Uterus (tissue), 4 donors: ENCODE data around the gene CLEC11A. TPM values are rescaled to one million over a fixed set of nuclear protein-coding genes. Genes with fewer than 3 reads are reported as not detected.

Source experiments
- DNase-seq, 2 donors: peaks; one replicate each; pipeline ENCODE4 v3.0.0-alpha.2; 2019 to 2020
- H3K27ac ChIP-seq, 2 donors: fragments of 200-600 bp; sonication (generic); 1 replicate in 1 of 2; 2 replicates in 1 of 2; pipeline ENCODE4 v1.5.1; 2016 to 2018
- H3K27me3 ChIP-seq, 2 donors: fragments of 200-600 bp; sonication (generic); one replicate each; pipeline ENCODE4 v1.5.1; 2018 to 2019; ENCODE audit warnings: control low read depth in 1 of 2
- H3K36me3 ChIP-seq, 2 donors: fragments of 200-600 bp; sonication (generic); one replicate each; pipeline ENCODE4 v1.5.1; 2019; ENCODE audit warnings: control low read depth in 1 of 2
- H3K4me1 ChIP-seq, 2 donors: fragments of 200-600 bp; sonication (generic); one replicate each; pipeline ENCODE4 v1.5.1; 2018 to 2019; ENCODE audit warnings: control low read depth in 1 of 2
- H3K4me3 ChIP-seq, 2 donors: fragments of 200-600 bp; sonication (generic); 1 replicate in 1 of 2; 2 replicates in 1 of 2; pipeline ENCODE4 v1.5.1; 2018 to 2019; ENCODE audit warnings: mild to moderate bottlenecking in 1 of 2
- H3K9me3 ChIP-seq, 2 donors: fragments of 200-600 bp; sonication (generic); one replicate each; pipeline ENCODE4 v1.5.1; 2019; ENCODE audit warnings: control low read depth in 1 of 2
- CTCF ChIP-seq, 4 experiments: fragments of 200-600 bp in 2 of 4; fragments of 450-650 bp in 2 of 4; sonication (generic) in 2 of 4; IDR thresholded peaks; one replicate each; pipeline ENCODE4 v1.5.1; 2016 to 2019; ENCODE audit warnings: antibody characterized with exemption in 4 of 4, mild to moderate bottlenecking in 2 of 4, moderate library complexity in 1 of 4
- POLR2A ChIP-seq, 2 donors: fragments of 450-650 bp; IDR thresholded peaks; one replicate each; pipeline ENCODE4 v1.6.1; 2016; ENCODE audit warnings: antibody characterized with exemption in 2 of 2, mild to moderate bottlenecking in 1 of 2, moderate library complexity in 1 of 2
- intact Hi-C: fragments of 100-400 bp; cut with DNase I; formaldehyde crosslinking; loops from one replicate; pipeline ENCODE4 v1.15.1; 2023; ENCODE audit warnings: low total_unique reads
- total RNA-seq, 4 donors: library from RNA; depleted of rRNA in 3 of 4; stranded (reverse); fragments of >200 nt in 3 of 4; gene quantifications; one replicate each; pipeline versions ENCODE4 v1.1.0 to v1.2.4, GENCODE V29; 2014 to 2023
- donor health status: DM: yes; HTN: yes; CAD: no.

CLEC11A gene
- total RNA-seq, 4 donors from 2014 or later: 1.5 to 105 (median 10.9) TPM

GRCh38 chr19:50711805-50712204 lies 11.4 kb upstream of the CLEC11A start:
- no peak for DNase-seq
- H3K9me3 ChIP-seq: no peaks in the 10 kb centered on the region
- no peak overlapping the region for H3K27ac ChIP-seq
- H3K36me3 ChIP-seq: no peaks in the 10 kb centered on the region
- H3K27me3 ChIP-seq: no peaks in the 10 kb centered on the region
- H3K4me3 ChIP-seq: no peak overlapping the region
- TF ChIP-seq CTCF (IDR thresholded peaks at IDR 0.05) (no peak), POLR2A (IDR thresholded peaks at IDR 0.05) (no peak)
- H3K4me1 ChIP-seq: no peaks in the 10 kb centered on the region
- intact Hi-C loops: no loop called here

GRCh38 chr19:50712833-50713232 lies 10.3 kb upstream of the CLEC11A start:
- Histone ChIP-seq H3K27me3 (no peaks in the 10 kb centered on the region), H3K27ac (no peak overlapping the region), H3K36me3 (no peaks in the 10 kb centered on the region), H3K4me1 (no peaks in the 10 kb centered on the region), H3K4me3 (no peak overlapping the region), H3K9me3 (no peaks in the 10 kb centered on the region)
- TF ChIP-seq CTCF (IDR thresholded peaks at IDR 0.05): no peak
- TF ChIP-seq POLR2A (IDR thresholded peaks at IDR 0.05): no peak
- intact Hi-C loops: no loop called here
- no peak for DNase-seq

DNA sequence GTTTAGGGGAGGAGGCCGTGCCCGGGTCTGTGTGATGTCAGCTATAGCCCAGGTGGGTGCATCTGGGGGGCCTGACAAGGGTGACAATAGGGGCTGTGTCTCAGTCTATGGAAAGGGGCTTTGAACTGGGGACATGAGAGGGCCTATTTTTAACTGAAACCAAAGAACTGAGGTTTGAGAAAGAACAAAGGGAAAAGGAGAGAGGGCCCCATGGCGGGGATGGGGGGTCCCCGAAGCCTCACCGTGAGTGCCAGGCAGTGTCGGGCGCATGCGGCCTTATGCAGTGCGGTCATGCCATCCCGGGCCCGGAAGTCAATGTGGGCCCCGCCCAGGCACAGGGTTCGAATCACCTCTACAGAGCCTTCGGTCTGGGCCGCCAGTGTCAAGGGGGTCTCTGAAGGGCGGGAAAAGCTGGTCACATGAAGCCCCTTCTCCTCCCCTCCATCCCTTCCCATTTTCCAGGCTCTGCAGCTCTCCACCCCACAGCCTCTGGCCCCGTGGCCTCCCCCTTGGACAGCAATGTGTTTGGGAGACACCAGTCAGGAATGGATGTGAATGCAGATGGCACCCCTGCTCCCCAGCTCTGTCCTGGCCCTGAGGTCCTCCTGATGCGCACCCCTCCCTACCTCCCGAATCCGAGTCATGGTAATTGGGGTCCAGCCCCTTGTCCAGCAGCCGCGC lies 9.5 kb upstream of the CLEC11A start:
- Histone ChIP-seq H3K36me3 (no peaks in the 10 kb centered on the region), H3K27ac (no peak overlapping the region), H3K4me1 (peaks cover 0 to 7% of the 10 kb centered on the region in 2 donors), H3K4me3 (no peak overlapping the region), H3K9me3 (no peaks in the 10 kb centered on the region), H3K27me3 (no peaks in the 10 kb centered on the region)
- DNase-seq: no peak
- TF ChIP-seq CTCF (IDR thresholded peaks at IDR 0.05): no peak
- TF ChIP-seq POLR2A (IDR thresholded peaks at IDR 0.05): no peak
- intact Hi-C loops: no loop called here

DNA sequence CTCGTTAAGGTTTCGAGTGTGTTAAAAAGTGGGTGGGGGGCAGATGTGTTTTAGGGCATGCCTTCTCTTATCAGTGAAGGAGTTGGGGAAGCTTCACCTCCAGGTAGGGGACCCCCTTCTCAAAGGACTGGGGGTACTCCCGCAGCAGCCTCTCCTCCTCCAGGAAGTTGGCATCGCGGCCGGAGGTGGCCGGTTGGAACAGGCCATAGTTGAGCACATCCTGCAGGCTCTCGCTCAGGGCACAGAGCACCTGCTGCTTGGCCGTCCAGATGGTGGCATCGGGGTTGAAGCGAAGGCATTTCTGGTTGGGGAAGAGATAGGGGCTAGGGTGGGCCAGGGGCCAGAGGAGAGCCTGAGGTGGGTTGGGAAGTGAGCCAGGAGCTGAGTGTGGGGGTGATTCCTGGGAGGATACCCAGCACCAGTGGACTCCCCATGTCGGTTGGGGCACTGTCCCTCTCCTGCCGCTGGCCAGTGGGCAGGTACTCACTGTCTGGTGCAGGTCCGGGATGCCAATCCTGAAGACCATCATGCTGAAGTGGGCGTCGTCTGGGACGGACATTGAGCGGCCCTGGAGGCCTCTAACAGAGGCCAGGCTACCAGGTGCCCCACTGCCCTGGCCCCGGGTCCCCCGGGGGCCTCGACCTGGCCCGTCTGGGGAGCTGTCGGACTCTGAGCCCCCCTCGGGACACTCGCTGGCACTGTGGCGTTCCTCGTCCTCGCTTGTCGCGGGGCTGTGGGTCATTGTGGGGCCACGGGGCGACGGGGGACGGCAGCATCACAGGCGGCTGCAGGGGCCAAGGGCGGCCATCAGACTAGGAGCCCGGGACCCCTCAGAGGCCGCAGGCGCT lies 6.8 kb upstream of the CLEC11A start:
- DNase-seq: no peak
- intact Hi-C loops: no loop called here

More for the DNA sequence above, 6.8 kb upstream of the CLEC11A start:
- Histone ChIP-seq H3K27me3 (no peaks in the 10 kb centered on the region), H3K4me3 (no peak overlapping the region), H3K4me1 (peaks cover 0 to 13% of the 10 kb centered on the region in 2 donors), H3K36me3 (no peaks in the 10 kb centered on the region), H3K9me3 (no peaks in the 10 kb centered on the region), H3K27ac (no peak overlapping the region)
- TF ChIP-seq CTCF (IDR thresholded peaks at IDR 0.05): no peak
- TF ChIP-seq POLR2A (IDR thresholded peaks at IDR 0.05): no peak
